Endothelial cell (in vitro differentiated cells): ENCODE data around the gene CHRD. TPM values are rescaled to one million over a fixed set of nuclear protein-coding genes. Genes with fewer than 3 reads are reported as not detected.

Experiments
- DNase-seq: peaks from one replicate; pipeline ENCODE4 v3.0.0; 2021; ENCODE audit warnings: low spot score
- H3K27ac Mint-ChIP-seq: one replicate; pipeline ENCODE4 v1.8.0; 2021; ENCODE audit warnings: mixed read lengths, inconsistent platforms; ENCODE audit not compliant: unreplicated experiment
- H3K27me3 Mint-ChIP-seq: one replicate; pipeline ENCODE4 v1.8.0; 2021; ENCODE audit warnings: mild to moderate bottlenecking, moderate library complexity, mixed read lengths, inconsistent platforms; ENCODE audit not compliant: unreplicated experiment
- H3K36me3 Mint-ChIP-seq: one replicate; pipeline ENCODE4 v1.8.0; 2021; ENCODE audit warnings: mild to moderate bottlenecking, low read depth, mixed read lengths, inconsistent platforms; ENCODE audit not compliant: unreplicated experiment
- H3K4me1 Mint-ChIP-seq: one replicate; pipeline ENCODE4 v1.8.0; 2021; ENCODE audit warnings: mild to moderate bottlenecking, mixed read lengths, inconsistent platforms; ENCODE audit not compliant: unreplicated experiment
- H3K4me3 Mint-ChIP-seq: one replicate; pipeline ENCODE4 v1.8.0; 2021; ENCODE audit warnings: mild to moderate bottlenecking, mixed read lengths, inconsistent platforms; ENCODE audit not compliant: unreplicated experiment
- H3K9me3 Mint-ChIP-seq: one replicate; pipeline ENCODE4 v1.8.0; 2021; ENCODE audit warnings: mixed read lengths, inconsistent platforms; ENCODE audit not compliant: unreplicated experiment
- total RNA-seq: library from RNA; stranded (reverse); fragmentation: NEBNext Ultra II Directional; extraction: Animal tissue kit (Norgen Biotek cat#: 25700); gene quantifications from one replicate; pipeline ENCODE4 v1.2.1, GENCODE V29; 2021; ENCODE audit not compliant: unreplicated experiment
- TF ChIP-seq, protein P1 (sequence below): fragments of 200-600 bp; sonication (generic); IDR thresholded peaks from one replicate; pipeline ENCODE4 v1.5.0; 2021; ENCODE audit warnings: antibody characterized with exemption; ENCODE audit not compliant: unreplicated experiment

Gene CHRD
- total RNA-seq, 1 donor from 2014 or later = 2.4 TPM

DNA sequence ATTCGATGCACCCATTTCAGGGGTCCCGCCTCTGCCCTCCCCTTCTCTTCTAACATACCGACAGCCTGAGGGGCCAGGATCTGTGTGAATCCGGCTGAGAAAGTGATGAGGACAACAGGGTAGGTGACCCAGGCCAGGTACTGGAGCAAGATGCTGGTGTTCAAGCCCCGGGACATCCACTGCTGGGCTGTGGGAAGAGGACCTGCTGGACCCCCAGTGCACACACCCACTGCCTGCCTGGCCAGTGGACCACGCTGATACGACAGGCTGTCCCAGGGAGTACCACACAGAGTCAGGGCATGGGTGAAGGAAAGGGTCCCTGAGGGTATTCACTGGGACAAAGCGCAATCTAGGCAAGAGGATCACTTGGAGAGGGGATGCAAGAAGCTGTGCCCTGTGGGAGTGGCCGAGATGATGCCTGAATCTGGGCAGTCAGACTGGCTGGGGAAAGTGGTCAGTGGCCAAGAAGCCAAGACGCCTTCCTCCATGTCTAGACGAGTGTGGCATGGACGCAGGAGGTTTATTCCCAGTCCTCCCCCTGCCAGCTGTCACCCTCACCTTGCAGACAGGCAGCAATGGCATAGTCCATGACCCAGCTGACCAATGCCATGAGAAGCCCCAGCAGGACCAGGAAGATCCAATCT is 21.6 kb upstream of the CHRD start:
- H3K36me3 Mint-ChIP-seq = peaks cover 5% of the 10 kb centered on the region
- H3K9me3 Mint-ChIP-seq = no peaks in the 10 kb centered on the region
- H3K4me1 Mint-ChIP-seq = peaks cover 4% of the 10 kb centered on the region
- TF ChIP-seq, protein P1, sequence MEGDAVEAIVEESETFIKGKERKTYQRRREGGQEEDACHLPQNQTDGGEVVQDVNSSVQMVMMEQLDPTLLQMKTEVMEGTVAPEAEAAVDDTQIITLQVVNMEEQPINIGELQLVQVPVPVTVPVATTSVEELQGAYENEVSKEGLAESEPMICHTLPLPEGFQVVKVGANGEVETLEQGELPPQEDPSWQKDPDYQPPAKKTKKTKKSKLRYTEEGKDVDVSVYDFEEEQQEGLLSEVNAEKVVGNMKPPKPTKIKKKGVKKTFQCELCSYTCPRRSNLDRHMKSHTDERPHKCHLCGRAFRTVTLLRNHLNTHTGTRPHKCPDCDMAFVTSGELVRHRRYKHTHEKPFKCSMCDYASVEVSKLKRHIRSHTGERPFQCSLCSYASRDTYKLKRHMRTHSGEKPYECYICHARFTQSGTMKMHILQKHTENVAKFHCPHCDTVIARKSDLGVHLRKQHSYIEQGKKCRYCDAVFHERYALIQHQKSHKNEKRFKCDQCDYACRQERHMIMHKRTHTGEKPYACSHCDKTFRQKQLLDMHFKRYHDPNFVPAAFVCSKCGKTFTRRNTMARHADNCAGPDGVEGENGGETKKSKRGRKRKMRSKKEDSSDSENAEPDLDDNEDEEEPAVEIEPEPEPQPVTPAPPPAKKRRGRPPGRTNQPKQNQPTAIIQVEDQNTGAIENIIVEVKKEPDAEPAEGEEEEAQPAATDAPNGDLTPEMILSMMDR = no peak
- peaks cover 6% of the 10 kb centered on the region for H3K27me3 Mint-ChIP-seq
- no peak for DNase-seq
- no peak overlapping the region for H3K27ac Mint-ChIP-seq
- H3K4me3 Mint-ChIP-seq = no peak overlapping the region

GRCh38 chr3:184358921-184359350 is 20.9 kb upstream of the CHRD start:
- H3K27me3 Mint-ChIP-seq = peaks cover 7% of the 10 kb centered on the region
- no peak overlapping the region for H3K4me3 Mint-ChIP-seq
- TF ChIP-seq, protein P1 = no peak
- peaks cover 5% of the 10 kb centered on the region for H3K36me3 Mint-ChIP-seq
- peaks cover 7% of the 10 kb centered on the region for H3K4me1 Mint-ChIP-seq
- H3K9me3 Mint-ChIP-seq = no peaks in the 10 kb centered on the region
- DNase-seq = no peak
- H3K27ac Mint-ChIP-seq = no peak overlapping the region

GRCh38 chr3:184359610-184360009 is 20.2 kb upstream of the CHRD start:
- peaks cover 9% of the 10 kb centered on the region for H3K27me3 Mint-ChIP-seq
- TF ChIP-seq, protein P1 = no peak
- DNase-seq = no peak
- peaks cover 8% of the 10 kb centered on the region for H3K36me3 Mint-ChIP-seq
- H3K9me3 Mint-ChIP-seq = no peaks in the 10 kb centered on the region
- peaks cover 11% of the 10 kb centered on the region for H3K4me1 Mint-ChIP-seq
- H3K4me3 Mint-ChIP-seq = no peak overlapping the region
- no peak overlapping the region for H3K27ac Mint-ChIP-seq

GRCh38 chr3:184360070-184360928 is 19.6 kb upstream of the CHRD start:
- H3K4me3 Mint-ChIP-seq = peak overlapping the region; percentile 89
- peaks cover 18% of the 10 kb centered on the region for H3K4me1 Mint-ChIP-seq
- TF ChIP-seq, protein P1 = no peak
- DNase-seq = no peak
- peaks cover 9% of the 10 kb centered on the region for H3K27me3 Mint-ChIP-seq
- peak overlapping the region; percentile 58 for H3K27ac Mint-ChIP-seq
- peaks cover 13% of the 10 kb centered on the region for H3K36me3 Mint-ChIP-seq
- no peaks in the 10 kb centered on the region for H3K9me3 Mint-ChIP-seq
